ENCODE data around the gene DDN. TPM values are rescaled to one million over a fixed set of nuclear protein-coding genes. Genes with fewer than 3 reads are reported as not detected.

DDN gene
- total RNA-seq, 2 experiments from 2014 or later, result 0.72 to 1.2 TPM

DNA sequence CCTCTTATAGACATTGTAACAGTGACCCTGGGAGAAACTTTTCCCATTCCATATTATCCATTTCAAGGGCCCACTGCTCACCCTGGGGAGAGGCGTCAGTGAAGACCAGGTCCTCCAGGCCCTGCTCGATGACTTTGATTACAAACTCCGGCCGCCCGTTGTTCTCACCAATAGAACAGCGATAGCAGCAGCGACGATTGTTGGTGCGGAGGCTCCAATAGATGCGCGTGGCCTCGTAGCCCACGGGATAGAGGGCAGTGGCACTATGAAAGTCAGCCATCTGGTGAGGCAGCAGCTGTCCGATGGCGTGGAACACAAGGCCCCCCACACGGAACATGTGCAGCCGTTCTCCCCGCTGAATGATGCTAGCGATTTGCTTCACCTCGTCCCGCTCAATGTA is 26.9 kb upstream of the DDN start:
- H3K4me3 Mint-ChIP-seq, result no peak overlapping the region
- no peaks in the 10 kb centered on the region for H3K27me3 Mint-ChIP-seq
- no peak for DNase-seq
- H3K9me3 Mint-ChIP-seq, result no peaks in the 10 kb centered on the region
- POLR2A ChIA-PET, result no interaction called here
- peaks cover 37% of the 10 kb centered on the region for H3K36me3 Mint-ChIP-seq (ENCODE audit: low read depth)
- intact Hi-C loops (cut with micrococcal nuclease), result no loop called here
- ATAC-seq, result no peak
- TF ChIP-seq, protein P1, sequence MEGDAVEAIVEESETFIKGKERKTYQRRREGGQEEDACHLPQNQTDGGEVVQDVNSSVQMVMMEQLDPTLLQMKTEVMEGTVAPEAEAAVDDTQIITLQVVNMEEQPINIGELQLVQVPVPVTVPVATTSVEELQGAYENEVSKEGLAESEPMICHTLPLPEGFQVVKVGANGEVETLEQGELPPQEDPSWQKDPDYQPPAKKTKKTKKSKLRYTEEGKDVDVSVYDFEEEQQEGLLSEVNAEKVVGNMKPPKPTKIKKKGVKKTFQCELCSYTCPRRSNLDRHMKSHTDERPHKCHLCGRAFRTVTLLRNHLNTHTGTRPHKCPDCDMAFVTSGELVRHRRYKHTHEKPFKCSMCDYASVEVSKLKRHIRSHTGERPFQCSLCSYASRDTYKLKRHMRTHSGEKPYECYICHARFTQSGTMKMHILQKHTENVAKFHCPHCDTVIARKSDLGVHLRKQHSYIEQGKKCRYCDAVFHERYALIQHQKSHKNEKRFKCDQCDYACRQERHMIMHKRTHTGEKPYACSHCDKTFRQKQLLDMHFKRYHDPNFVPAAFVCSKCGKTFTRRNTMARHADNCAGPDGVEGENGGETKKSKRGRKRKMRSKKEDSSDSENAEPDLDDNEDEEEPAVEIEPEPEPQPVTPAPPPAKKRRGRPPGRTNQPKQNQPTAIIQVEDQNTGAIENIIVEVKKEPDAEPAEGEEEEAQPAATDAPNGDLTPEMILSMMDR (IDR thresholded peaks at IDR 0.05), result no peak
- peaks cover 2% of the 10 kb centered on the region for H3K4me1 Mint-ChIP-seq (ENCODE audit: low read depth)
- CTCF ChIA-PET, result interaction anchor here (2.1 kb wide), 1 partner anchor 38 kb away, joined by 5 read pairs; no protein-coding TSS in a partner anchor
- no peak overlapping the region for H3K27ac Mint-ChIP-seq

DNA sequence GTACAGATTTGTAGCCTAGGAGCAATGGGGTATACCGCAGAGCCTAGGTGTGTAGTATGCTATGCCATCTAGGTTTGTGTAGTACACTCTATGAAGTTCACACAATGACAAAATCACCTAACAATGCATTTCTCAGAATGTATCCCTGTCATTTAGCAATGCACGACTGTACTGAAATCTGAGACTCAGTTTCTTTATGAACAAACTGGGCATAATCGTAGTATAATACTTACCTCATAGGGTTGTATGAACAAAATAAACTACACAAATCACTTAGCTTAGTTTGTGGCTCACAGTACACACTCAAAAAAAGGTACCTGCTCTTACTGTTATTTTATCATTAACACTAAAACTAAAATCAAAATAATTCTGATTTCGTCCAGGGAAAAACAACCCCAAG is 26.3 kb upstream of the DDN start:
- ChIA-PET POLR2A (no interaction called here), CTCF (interaction anchor here (2.1 kb wide), 1 partner anchor 37 kb away, joined by 5 read pairs; no protein-coding TSS in a partner anchor)
- Mint-ChIP-seq H3K4me3 (no peak overlapping the region), H3K9me3 (no peaks in the 10 kb centered on the region), H3K4me1 (ENCODE audit: low read depth) (peaks cover 2% of the 10 kb centered on the region), H3K36me3 (ENCODE audit: low read depth) (peaks cover 34% of the 10 kb centered on the region), H3K27ac (no peak overlapping the region), H3K27me3 (no peaks in the 10 kb centered on the region)
- ATAC-seq, result no peak
- TF ChIP-seq, protein P1 (IDR thresholded peaks at IDR 0.05), result no peak
- intact Hi-C loops (cut with micrococcal nuclease), result no loop called here
- DNase-seq, result no peak

DNA sequence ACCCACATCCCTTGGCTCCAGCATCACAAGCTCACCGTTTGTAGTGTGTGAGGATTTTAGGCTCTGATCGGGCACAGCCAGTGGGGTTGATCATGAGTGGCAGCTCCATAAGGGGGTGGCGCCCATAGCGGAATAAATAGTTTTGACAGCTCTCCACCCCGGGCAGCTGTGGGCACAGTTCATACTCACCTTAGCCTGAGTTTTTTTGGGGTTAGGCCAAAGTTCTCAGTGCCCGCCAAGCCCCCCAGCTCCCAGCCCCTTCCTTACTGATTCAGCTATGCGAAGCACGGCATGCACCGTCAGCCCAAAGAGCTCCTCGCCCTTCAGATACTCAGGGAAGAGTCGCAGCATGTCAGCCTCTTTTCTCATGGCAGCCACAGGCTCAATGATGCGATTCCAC is 25.4 kb upstream of the DDN start:
- ATAC-seq (no peak), DNase-seq (no peak)
- Mint-ChIP-seq H3K27me3 (no peaks in the 10 kb centered on the region), H3K9me3 (no peaks in the 10 kb centered on the region), H3K36me3 (ENCODE audit: low read depth) (peaks cover 34% of the 10 kb centered on the region), H3K27ac (no peak overlapping the region), H3K4me3 (no peak overlapping the region), H3K4me1 (ENCODE audit: low read depth) (peaks cover 6% of the 10 kb centered on the region)
- POLR2A ChIA-PET, result no interaction called here
- intact Hi-C loops (cut with micrococcal nuclease), result no loop called here
- CTCF ChIA-PET, result interaction anchor here (0.9 to 1.2 kb wide), 2 partner anchors 19 to 87 kb away, joined by 3 to 4 read pairs; no protein-coding TSS in a partner anchor
- TF ChIP-seq, protein P1 (IDR thresholded peaks at IDR 0.05), result no peak

DNA sequence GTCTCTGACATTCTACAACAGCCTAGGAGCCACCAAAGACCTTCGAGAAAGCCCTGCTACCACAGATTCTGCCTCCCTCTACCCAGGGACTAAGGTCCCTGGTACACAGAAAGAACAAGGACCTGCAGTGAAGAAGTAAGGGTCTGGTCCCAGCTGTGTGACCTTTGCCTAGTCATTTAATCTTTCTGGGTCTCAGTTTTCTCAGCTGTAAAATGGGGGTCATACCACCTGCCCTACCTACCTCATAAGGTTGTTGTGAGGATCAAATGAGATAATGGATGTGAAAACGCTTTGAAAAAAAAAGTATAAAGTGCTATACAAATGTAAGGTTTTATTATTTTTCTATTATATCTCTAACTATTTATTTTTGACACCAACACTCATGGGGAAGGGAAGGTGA is 24.6 kb upstream of the DDN start:
- Mint-ChIP-seq H3K9me3 (no peaks in the 10 kb centered on the region), H3K27me3 (no peaks in the 10 kb centered on the region), H3K4me1 (ENCODE audit: low read depth) (peaks cover 12% of the 10 kb centered on the region), H3K36me3 (ENCODE audit: low read depth) (peaks cover 36% of the 10 kb centered on the region), H3K4me3 (no peak overlapping the region), H3K27ac (no peak overlapping the region)
- CTCF ChIA-PET, result interaction anchor here (1.2 kb wide), 1 partner anchor 20 kb away, joined by 4 read pairs; no protein-coding TSS in a partner anchor
- intact Hi-C loops (cut with micrococcal nuclease), result no loop called here
- no peak for ATAC-seq
- no peak for DNase-seq
- TF ChIP-seq, protein P1 (IDR thresholded peaks at IDR 0.05), result no peak
- POLR2A ChIA-PET, result interaction anchor here (1.0 to 2.1 kb wide), 4 partner anchors 8 to 32 kb away, joined by 3 to 6 read pairs (median 4); no protein-coding TSS in a partner anchor

DNA sequence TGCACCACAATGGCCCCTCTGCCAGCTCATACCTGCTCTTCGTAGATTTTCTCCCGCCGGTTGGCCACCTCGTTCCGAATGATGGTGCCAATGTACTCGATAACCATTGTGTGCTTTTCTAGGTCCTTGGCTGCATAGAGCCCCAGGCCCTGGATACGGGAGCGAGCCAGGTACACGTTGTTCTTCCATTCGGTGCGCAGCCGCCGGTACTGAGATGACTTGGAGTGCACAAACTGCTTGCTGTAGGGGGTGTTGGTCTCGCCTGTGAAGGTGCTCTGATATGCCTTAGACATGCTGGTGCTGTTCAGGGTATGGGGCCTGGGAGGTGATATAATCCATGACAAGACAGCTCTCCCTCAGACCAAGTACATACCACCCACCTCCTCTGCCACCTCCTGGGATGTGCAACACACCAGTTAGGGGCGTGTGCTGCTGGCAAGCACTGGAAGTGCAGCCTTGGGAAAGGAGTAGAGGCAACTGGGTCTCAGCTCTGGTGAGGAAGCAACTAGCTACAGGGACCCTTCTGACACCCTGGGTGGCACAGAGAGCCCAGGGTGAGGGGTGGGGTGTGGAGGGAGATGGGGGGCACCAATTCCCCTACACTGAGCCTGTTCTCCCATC is 23.5 kb upstream of the DDN start:
- TF ChIP-seq, protein P1 (IDR thresholded peaks at IDR 0.05), result no peak
- Mint-ChIP-seq H3K4me1 (ENCODE audit: low read depth) (peaks cover 15% of the 10 kb centered on the region), H3K27me3 (no peaks in the 10 kb centered on the region), H3K36me3 (ENCODE audit: low read depth) (peaks cover 34% of the 10 kb centered on the region), H3K4me3 (no peak overlapping the region), H3K27ac (no peak overlapping the region), H3K9me3 (no peaks in the 10 kb centered on the region)
- no peak for DNase-seq
- POLR2A ChIA-PET, result interaction anchor here (1.0 to 2.1 kb wide), 5 partner anchors 9 to 33 kb away, joined by 4 to 6 read pairs (median 4); no protein-coding TSS in a partner anchor
- no peak for ATAC-seq
- CTCF ChIA-PET, result interaction anchor here (0.7 to 1.0 kb wide), 2 partner anchors 40 to 98 kb away, joined by 3 read pairs; no protein-coding TSS in a partner anchor
- intact Hi-C loops (cut with micrococcal nuclease), result no loop called here

All from activated CD8-positive, alpha-beta T cell treated with anti-CD3 and anti-CD28 coated beads for 36 hours (primary cell).